H1 (cell line): ENCODE measurements around the gene ARRB1.

Source experiments
- SAP30 ChIP-seq: fragments of 300-600 bp; sonication (generic); IDR thresholded peaks from 2 replicates; pipeline ENCODE4 v1.7.1; 2012; ENCODE audit warnings: low read length, moderate library complexity, mild to moderate bottlenecking, inconsistent platforms; ENCODE audit not compliant: insufficient read depth, insufficient replicate concordance
- TEAD4 ChIP-seq: IDR thresholded peaks from 2 replicates; pipeline ENCODE4 v1.6.1; 2012; ENCODE audit warnings: low read depth, low read length, inconsistent platforms, mixed read lengths

GRCh38 chr11:75298976-75299260, 52.5 kb downstream of the ARRB1 start:
- TF ChIP-seq TEAD4 (no peak), SAP30 (no peak)
